Measurements from ENCODE around the gene EVX1.

EVX1 gene

GRCh38 chr7:27249724-27250556 lies 7.3 kb downstream of the EVX1 start:
- DNase-seq (ENCODE audit: low read depth, low spot score): no peak

- no peak for DNase-seq (ENCODE audit: low read depth, low spot score)
Measured at GRCh38 chr7:27250557-27251070, 8.0 kb downstream of the EVX1 start.

GRCh38 chr7:27251136-27251651 lies 8.6 kb downstream of the EVX1 start:
- DNase-seq (ENCODE audit: low read depth, low spot score): no peak

GRCh38 chr7:27251652-27252590 lies 9.3 kb downstream of the EVX1 start:
- DNase-seq (ENCODE audit: low read depth, low spot score): no peak

- DNase-seq (ENCODE audit: low read depth, low spot score): no peak
Measured at GRCh38 chr7:27254625-27255024, 12.0 kb downstream of the EVX1 start.

- DNase-seq (ENCODE audit: low read depth, low spot score): no peak
Measured at GRCh38 chr7:27260211-27260610, 17.6 kb downstream of the EVX1 start.

- no peak for DNase-seq (ENCODE audit: low read depth, low spot score)
Measured at GRCh38 chr7:27262121-27262520, 19.5 kb downstream of the EVX1 start.

GRCh38 chr7:27263781-27264180 lies 21.2 kb downstream of the EVX1 start:
- DNase-seq (ENCODE audit: low read depth, low spot score): no peak

GRCh38 chr7:27269455-27269854 lies 26.9 kb downstream of the EVX1 start:
- no peak for DNase-seq (ENCODE audit: low read depth, low spot score)

- no peak for DNase-seq (ENCODE audit: low read depth, low spot score)
Measured at GRCh38 chr7:27271384-27271783, 28.8 kb downstream of the EVX1 start.

- DNase-seq (ENCODE audit: low read depth, low spot score): no peak
Measured at GRCh38 chr7:27277628-27278027, 35.0 kb downstream of the EVX1 start.

GRCh38 chr7:27283558-27283957 lies 41.0 kb downstream of the EVX1 start:
- DNase-seq (ENCODE audit: low read depth, low spot score): no peak

- DNase-seq (ENCODE audit: low read depth, low spot score): no peak
Measured at GRCh38 chr7:27295236-27295635, 52.6 kb downstream of the EVX1 start.

GRCh38 chr7:27297356-27297755 lies 54.8 kb downstream of the EVX1 start:
- DNase-seq (ENCODE audit: low read depth, low spot score): no peak

Data from brain pericyte (primary cell).